HG03066 (cell line): ENCODE measurements around the gene CIZ1.
"Not testable (repeated sequence)": the region's sequence is repeated elsewhere in the genome, so short reads cannot be mapped to it uniquely, and the experiment has no call there.

ENCODE experiments used
- ATAC-seq: cut with Tn5 transposase; IDR thresholded peaks from one replicate; pipeline ENCODE4 v1.9.1; 2021; ENCODE audit warnings: low read depth; ENCODE audit not compliant: unreplicated experiment

CIZ1 gene

DNA sequence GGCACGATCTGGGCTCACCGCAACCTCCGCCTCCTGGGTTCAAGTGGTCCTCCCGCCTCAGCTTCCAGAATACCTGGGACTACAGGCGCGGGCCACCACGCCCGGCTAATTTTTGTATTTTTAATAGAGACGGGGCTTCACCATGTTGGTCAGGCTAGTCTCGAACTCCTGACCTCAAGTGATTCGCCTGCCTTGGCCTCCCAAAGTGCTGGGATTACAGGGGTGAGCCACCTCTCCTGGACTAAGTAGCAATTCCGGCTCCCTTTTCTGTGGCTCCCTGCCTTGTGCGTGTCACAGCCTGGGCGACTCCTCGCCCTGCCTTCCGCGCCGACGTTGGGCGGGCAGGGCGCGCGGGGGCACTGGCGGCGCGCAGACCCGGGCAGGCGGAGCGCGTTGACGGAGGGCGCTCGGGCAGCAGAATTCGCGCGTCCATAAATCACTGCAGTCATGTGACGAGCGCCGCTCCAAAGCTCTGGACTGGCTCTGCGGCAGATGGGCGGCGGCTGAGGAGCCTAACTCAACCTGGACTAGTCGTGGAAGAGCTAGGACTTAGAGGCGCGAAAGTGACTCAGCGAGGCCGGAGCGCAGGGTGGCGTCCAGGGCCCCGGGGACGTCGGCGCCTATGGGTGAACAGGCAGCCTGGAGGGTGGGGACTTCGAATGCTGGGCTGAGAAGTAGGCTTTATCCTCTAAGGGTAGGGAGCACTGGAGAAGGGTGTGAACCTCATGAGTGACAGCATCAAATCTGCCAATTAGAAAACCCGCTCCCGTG is 1.4 kb upstream of the CIZ1 start:
- ATAC-seq, result no peak

DNA sequence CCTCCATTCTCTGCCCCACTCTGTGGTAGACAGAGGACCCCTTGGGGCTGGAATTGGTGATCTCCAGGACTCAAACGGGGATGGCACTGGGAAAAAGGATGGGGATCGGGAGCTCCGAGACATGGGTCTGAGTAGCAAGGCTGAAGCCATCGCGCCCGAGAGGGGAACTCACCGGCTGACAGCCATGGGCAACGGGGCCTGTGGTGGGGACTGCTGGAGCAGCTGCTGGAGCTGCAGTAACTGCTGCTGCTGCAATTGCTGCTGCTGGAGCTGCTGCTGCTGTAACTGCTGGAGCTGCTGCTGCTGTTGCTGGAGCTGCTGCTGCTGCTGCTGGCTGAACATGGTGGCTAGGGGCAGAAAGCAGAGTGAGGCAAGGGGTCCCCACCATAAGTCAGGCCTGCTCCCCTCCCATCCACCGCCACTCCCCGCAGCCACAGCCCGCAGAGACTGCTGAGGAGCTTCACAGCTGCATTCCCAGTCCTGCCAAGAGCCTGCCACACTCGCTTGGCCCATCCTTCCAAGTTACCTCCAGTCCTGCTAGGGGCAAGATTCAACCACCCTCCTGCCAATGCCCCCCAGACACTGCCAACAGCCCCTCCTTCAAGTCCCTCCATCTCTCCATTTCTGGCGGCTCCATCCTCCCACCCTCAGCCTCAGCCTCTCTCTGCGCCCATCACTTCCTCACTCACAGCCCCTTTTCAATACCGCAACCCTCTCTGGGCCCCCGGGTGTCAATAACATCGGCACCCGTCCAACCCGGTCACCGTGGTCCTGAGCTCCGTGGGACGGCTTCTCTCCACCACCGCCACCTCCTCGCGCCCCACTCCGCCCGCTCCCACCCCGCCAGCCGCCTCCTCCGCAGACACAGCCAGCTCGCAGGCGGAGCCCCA is 611 bp downstream of the CIZ1 start:
- ATAC-seq, result peak; percentile 17

DNA sequence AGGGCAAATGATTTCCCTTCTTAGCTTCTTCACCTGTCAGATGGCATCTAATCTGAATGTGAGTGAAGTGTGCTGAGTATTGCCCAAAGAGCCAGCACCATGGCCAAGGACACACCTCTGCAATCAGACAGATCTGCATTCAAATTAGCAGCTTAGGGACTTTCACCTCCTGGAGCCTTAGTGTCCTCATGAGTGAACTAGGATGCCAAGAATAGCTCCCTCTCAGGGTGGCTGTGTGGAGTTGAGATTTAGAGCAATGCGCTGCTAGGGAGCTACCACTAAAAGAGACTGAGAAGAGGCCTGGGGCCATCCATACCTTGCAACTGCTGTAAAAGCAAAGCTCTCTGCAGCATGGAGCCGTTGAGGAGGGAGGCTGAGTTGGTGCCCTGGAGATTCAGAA is 1.4 kb downstream of the CIZ1 start:
- ATAC-seq, result no peak

DNA sequence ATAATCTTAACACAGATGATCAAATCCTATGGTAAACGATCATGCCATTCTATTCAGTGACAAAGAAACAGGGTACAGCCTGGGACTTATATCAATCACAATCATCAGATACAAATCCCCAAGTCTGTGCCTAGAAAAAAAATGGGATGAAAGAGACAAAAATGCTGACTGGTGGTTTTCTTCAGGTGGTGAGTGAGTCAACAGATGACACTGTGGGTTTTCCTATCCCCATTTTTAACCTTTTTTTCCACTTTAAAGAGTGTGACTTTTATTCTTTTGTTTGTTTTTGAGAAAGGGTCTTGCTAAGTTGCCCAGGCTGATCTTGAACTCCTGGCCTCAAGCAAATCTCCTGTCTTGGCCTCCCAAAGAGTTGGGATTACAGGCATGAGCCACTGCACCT is 3.2 kb downstream of the CIZ1 start:
- ATAC-seq, result no peak

DNA sequence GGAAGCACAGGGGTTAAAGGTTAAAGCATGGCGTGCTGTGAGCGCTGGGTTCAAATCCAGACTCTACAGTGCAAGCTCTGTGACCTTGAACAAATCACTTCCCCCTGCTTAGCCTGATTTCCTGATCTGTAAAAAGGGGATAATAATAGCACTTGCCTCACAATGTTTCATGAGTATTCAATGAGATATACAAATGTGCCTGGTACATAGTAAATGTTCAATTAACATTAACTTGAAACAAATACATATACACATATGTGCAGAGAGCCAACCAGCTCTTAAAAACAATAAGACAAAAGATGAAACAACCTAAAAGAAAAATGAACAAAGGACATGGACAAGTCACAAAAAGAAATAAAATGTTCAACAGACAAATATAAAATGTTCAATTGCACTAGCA is 4.0 kb downstream of the CIZ1 start:
- ATAC-seq, result no peak

DNA sequence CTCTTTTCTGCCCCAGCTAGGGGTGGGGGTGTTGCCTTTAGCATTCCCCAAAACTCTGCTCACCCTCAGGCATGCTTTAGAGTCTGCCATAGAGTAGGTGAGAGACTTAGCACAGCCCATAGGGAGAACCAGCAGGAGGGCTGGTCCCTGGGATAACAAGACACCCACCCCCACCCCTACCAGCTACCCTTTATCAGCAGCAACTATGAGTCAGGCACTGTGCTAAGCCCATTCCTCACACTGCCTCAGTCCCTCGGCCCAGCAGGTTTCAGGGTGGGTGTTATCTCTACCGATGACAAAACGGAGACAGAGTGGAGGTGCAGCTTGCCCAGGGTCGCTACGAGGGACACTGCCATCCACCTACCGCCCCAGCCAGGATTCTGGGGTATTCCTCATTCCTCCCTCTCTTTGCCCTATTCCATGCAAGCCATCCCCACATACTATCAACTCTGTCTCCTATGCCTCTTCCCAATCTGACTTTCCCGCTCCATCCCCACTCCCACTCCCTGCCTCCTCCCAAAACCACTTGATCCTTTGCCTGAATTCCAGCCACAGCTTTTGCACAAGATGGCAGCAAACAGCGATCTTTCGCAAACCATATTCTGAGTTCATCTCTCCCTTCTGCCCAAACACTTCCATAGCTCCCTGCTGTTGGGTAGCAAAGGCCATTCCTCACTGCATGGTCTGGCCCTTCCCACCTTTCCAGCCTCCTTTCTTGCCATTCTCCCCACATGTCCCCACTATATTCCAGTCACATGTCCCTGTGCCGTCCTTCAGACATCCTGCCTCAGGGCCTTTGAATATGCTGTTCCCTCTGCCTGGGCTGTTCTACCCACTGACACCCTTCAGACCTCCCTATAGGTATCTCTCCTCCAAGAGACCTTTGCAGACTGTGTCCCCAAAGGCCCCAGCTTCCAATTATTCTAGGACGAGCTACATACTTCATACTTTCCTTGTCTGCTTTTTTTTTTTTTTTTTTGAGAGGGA is 5.1 kb downstream of the CIZ1 start:
- no peak for ATAC-seq

DNA sequence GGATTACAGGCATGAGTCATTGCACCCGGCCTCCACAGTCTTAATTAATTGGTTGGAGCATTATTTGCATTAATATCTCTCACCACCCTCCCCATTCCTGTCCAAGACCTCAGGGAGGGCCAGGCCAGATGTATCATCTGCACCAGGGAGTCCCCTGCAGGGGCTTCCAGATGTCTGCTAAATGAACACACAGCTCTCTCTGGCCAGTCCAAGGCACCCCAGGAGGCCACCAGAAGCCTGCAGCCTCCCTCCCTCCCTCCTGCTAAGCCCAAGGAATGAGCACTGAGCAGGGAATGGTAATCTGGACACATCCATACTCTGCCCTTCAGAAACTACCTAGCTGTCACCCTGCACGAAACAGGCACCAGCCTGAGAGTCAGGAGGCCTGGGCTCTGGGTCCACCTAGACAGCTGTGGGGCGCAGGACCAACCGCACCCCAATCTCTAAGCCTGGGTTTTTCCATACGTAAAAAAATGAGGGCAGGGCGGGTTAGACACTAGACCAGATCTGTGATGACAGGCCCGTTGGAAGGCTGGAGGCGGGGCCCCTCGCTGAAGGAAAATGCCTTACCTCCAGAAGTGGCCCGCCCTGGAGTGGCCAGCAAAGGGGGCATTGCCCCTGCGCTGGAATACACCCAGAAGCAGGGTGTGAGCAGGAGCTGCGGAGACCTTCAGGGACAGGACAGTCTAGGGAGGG is 8.3 kb downstream of the CIZ1 start:
- ATAC-seq, result no peak

DNA sequence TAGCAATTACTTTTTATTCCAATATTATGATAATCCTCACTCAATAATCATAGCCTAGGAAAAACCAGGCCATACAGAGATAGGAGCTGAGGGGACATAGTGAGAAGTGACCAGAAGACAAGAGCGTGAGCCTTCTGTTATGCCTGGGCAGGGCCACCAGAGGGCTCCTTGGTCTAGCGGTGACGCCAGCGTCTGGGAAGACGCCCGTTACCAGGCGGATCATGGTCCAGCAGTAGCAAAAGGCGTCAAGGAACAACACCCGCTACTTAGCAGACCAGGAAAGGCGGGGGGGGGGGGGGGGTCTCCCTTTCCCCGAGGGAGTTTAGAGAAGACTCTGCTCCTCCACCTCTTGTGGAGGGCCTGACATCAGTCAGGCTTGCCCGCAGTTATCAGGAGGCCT is 9.9 kb downstream of the CIZ1 start:
- ATAC-seq, result not testable (repeated sequence)

DNA sequence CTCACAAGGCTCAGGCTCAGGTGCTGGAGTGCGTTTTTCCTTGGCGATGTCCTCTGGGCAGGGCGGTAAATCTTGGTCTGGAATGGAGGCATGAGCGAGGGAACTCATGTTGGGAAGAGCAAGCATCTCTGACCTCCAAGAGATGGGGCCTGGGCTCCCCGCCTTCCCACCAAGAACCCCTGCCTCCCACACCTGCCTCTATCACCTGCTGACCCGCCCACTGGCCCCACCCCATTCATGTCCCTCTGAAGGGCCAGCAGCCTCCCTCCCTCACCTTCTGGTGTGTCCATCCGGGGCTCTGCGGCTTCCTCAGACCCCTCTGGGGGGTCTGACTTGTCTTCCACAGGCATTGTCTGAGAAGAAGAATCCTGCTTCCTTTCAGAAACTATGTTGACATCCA is 10.9 kb downstream of the CIZ1 start:
- ATAC-seq, result no peak

DNA sequence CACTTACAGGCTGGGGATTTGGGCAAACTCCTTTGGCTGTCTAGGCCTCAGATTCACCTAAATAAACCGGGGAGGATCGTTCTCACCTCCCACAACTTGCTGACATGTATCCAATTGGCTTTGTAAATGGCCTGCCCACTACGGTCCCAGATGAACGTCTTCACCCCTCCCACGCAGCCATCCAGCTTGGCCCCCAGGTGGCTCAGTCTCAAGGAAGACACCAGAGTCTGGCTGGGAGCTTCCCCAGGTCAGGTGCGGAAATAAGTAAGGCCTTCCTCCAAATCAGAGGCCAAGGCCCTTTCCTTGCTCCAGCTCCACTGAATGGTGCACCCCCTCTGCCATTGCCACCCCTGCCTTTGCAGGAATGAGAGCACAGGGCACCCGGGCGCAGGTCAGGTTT is 11.4 kb downstream of the CIZ1 start:
- ATAC-seq, result no peak

DNA sequence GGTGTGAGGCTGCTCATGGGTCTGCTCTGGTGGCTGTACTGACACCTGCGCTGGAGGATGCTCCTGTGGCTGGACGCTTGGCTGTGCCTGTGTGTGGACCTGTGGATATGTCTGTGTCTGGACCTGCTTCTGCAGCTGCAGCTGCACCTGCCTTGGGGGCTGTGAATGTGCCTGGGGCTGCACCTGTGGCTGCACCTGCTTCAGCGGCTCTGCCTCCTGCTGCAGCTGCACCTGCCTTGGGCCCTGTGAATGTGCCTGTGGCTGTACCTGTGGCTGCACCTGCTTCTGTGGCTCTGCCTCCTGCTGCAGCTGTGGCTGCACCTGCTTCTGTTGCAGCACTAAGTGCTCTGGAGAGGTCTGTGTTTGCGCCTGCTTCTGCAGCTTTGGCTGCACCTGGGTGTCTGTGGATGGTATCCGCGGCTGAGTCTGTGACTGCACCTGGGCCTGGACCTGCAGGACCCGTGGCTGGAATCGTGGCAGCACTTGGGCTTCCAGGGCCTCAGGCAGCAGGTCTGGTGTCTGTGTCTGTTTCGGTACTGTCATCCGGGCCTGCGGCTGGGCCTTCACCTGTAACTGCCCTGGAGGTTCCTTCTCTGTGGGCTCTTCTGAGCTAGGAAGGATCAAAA is 12.5 kb downstream of the CIZ1 start:
- ATAC-seq, result no peak

DNA sequence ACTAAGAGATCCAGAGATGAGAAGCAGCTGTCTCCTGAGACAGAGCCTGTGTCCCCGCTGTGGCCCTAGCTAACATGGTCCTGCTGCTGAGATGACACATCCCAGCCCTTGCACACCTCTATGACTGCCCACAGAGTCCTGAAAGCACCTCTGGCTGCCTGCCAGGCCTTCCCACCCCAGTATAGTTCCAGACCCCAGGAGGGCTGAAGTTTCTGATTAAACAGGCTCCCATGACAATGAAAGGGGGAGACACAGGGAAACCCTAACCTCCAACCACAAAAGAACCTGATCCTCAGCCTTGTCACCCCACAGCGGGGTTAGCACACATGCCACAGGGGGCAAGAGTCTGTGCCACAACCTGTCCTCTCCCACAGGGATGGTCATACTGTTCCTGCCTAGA is 15.6 kb downstream of the CIZ1 start:
- ATAC-seq, result no peak

DNA sequence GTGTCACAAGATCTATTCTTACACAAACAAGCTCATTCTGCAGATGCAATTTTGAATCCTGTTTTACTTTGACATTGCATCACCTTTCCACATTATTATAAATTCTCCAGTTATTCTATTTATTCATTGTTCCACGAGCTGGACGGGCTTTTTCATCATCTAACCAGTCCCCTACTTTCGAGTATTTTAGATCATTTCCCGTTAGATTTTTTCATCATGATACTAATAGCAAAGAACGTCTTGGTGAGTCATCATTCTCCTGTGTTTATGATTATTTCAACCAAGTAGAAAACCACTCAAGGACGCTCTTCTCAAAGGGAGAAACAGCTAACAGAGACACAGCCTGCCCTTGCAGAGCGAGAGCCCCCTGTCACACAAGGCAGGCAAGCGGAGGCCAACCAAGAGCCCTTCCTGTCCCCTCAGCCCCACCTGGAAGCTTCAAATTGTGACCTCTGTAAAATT is 16.2 kb downstream of the CIZ1 start:
- ATAC-seq, result no peak

DNA sequence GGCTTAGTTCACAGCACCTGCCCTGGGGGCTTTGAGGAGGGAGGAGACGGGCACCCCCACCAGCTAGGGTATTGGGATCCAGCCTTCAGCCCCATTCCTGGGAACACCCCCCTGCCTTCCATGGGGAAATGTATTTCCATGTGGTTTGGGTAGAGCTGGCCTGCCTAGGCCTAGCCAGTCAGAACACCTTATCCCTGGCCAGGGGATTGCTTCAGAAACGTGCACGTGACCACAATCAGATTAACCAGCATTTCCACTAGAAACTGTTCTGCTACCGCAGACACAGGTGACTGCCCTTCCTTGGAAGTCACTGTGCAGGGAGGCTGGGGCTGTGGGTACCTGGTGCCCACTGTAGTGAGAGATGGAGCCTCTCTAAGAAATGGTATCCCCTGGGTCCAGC is 17.3 kb downstream of the CIZ1 start:
- ATAC-seq, result no peak

DNA sequence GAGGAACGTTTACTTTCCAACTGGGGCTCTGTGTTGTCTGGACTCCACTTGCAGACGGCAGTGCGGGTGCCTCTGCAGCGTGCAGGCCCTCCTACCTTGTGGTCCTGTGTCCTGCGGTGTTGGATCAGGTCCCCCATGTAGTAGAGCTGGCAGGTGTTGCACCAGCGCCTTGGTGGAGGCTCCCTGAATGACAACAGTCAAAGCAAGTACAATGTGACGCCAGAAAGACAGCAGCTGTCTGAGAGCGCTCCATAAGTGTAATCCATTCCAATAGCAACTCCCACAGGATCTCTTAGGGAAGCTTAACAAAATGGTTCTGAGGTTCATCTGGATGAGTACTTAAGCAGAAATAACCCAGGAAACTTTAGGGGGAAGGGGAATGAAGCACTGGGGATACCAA is 21.4 kb downstream of the CIZ1 start:
- ATAC-seq, result no peak

DNA sequence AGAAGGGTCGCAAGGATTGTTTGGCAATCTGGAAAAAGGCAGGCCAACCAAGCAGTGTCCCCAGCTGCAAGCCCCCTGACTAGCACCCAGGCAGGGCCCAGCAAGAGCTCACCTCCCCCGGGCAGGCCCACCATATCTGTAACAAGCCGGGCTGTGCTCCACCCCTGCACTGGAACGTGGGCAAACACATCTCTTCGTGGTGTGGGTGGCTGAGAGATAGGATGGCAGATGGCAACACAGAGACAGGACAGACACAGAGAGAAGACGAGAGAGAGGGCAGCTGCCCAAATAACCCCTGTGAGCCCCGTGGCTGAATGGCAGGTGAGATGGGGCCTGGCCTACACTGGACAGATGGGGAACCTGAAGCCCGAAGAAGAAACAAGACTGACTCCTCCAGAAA is 21.9 kb downstream of the CIZ1 start:
- ATAC-seq, result no peak

DNA sequence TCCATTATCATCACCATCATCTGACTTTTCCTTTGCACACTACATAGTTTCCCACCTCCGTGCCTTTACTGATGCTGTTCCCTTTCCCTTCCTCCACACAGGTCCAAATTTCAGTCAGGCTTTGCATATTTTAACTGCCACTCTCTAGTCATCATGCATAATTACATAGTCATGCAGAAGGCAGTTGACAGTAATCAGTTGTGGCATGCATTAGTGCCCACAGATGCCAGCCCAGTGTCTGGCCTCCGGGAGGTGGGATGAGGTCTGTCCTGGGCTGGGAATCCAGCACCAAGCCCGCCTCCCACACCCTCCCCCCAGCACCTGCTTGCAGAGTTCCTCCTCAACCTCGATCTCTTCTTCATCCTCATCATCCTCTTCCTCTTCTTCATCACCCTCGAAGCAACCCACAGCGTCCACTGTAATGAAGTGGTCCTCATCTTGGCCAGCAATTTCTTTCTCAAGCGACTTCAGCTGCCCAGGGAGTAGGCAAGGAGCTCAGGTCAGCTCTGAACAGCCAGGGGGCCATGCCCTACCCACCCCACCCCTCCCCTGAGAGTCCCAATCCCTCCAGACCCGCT is 22.6 kb downstream of the CIZ1 start:
- no peak for ATAC-seq

DNA sequence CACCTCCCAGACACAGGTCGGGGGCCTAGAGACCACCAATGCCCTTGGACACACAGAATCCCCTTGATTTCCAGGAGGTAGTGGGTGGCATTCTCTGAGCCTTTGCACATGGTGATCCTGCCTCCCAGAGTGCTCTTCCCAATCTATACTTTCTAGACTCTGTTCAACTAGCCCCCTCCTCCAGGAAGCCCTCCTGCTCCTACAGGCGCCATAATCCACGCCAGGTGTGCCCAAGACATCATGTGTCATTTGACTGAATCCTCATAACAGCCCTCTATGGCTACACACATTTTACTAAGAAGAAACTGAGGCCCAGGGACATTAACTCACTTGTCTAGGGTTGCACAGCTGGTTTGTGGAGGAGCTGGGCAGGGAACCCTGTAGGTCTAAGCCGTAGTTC is 24.2 kb downstream of the CIZ1 start:
- ATAC-seq, result no peak

DNA sequence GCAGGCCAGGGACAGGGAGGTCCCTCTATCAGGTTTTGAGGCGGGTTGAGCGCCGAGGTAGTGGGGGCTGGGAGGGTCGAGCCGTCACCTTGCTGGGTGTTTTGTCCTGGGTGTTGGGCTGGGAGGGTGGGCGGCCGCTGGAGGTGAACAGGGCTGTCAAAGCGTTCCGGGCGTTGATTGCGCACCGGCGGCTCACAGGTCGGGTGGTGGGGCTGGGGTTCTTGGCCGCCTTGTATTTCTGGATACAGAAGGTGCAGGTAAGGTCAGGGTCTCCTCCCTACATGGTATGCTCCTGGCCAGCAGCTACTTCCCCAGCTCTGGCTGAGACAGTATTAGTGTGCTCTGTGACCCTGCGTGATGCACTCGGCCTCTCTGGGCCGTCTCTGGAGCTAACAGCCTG is 25.2 kb downstream of the CIZ1 start:
- no peak for ATAC-seq
